GM21576 (cell line): ENCODE data around the gene KANSL1.

ENCODE experiments used
- ATAC-seq: cut with Tn5 transposase; IDR thresholded peaks from one replicate; pipeline ENCODE4 v1.9.1; 2021; ENCODE audit warnings: mild to moderate bottlenecking, moderate library complexity; ENCODE audit not compliant: unreplicated experiment

The KANSL1 gene

GRCh38 chr17:46082257-46082656 is 111.0 kb downstream of the KANSL1 start:
- ATAC-seq: no peak

- no peak for ATAC-seq
Measured at GRCh38 chr17:46081018-46081320, 112.3 kb downstream of the KANSL1 start.

- no peak for ATAC-seq
Measured at GRCh38 chr17:46080118-46081017, 112.9 kb downstream of the KANSL1 start.

- ATAC-seq: no peak
Measured at GRCh38 chr17:46078675-46079074, 114.6 kb downstream of the KANSL1 start.

- no peak for ATAC-seq
Measured at GRCh38 chr17:46074540-46074939, 118.7 kb downstream of the KANSL1 start.

GRCh38 chr17:46072998-46073397 is 120.2 kb downstream of the KANSL1 start:
- ATAC-seq: no peak

GRCh38 chr17:46071796-46072195 is 121.4 kb downstream of the KANSL1 start:
- no peak for ATAC-seq

GRCh38 chr17:46064460-46064859 is 128.8 kb downstream of the KANSL1 start:
- ATAC-seq: no peak

GRCh38 chr17:46063241-46063640 is 130.0 kb downstream of the KANSL1 start:
- no peak for ATAC-seq

- no peak for ATAC-seq
Measured at GRCh38 chr17:46061435-46061834, 131.8 kb downstream of the KANSL1 start.

- no peak for ATAC-seq
Measured at GRCh38 chr17:46060461-46060860, 132.8 kb downstream of the KANSL1 start.

GRCh38 chr17:46059486-46059885 is 133.7 kb downstream of the KANSL1 start:
- ATAC-seq: no peak

- no peak for ATAC-seq
Measured at GRCh38 chr17:46057366-46057765, 135.9 kb downstream of the KANSL1 start.

GRCh38 chr17:46056800-46057304 is 136.4 kb downstream of the KANSL1 start:
- ATAC-seq: no peak

GRCh38 chr17:46053911-46054534 is 139.2 kb downstream of the KANSL1 start:
- ATAC-seq: no peak

- ATAC-seq: no peak
Measured at GRCh38 chr17:46049656-46050055, 143.6 kb downstream of the KANSL1 start.

- no peak for ATAC-seq
Measured at GRCh38 chr17:46047856-46048255, 145.4 kb downstream of the KANSL1 start.

GRCh38 chr17:46047398-46047797 is 145.8 kb downstream of the KANSL1 start:
- ATAC-seq: no peak

- ATAC-seq: no peak
Measured at GRCh38 chr17:46046957-46047356, 146.3 kb downstream of the KANSL1 start.

- no peak for ATAC-seq
Measured at GRCh38 chr17:46045639-46046038, 147.6 kb downstream of the KANSL1 start.

- ATAC-seq: no peak
Measured at GRCh38 chr17:46044989-46045388, 148.2 kb downstream of the KANSL1 start.

GRCh38 chr17:46044286-46044928 is 148.8 kb downstream of the KANSL1 start:
- ATAC-seq: no peak
